ENCODE results near the gene CDK5RAP1.

GRCh38 chr20:33418033-33418432 lies 16.7 kb upstream of the CDK5RAP1 start:
- TF ChIP-seq, protein P1, sequence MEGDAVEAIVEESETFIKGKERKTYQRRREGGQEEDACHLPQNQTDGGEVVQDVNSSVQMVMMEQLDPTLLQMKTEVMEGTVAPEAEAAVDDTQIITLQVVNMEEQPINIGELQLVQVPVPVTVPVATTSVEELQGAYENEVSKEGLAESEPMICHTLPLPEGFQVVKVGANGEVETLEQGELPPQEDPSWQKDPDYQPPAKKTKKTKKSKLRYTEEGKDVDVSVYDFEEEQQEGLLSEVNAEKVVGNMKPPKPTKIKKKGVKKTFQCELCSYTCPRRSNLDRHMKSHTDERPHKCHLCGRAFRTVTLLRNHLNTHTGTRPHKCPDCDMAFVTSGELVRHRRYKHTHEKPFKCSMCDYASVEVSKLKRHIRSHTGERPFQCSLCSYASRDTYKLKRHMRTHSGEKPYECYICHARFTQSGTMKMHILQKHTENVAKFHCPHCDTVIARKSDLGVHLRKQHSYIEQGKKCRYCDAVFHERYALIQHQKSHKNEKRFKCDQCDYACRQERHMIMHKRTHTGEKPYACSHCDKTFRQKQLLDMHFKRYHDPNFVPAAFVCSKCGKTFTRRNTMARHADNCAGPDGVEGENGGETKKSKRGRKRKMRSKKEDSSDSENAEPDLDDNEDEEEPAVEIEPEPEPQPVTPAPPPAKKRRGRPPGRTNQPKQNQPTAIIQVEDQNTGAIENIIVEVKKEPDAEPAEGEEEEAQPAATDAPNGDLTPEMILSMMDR (optimal IDR thresholded peaks at IDR 0.05 in 1 of 3, IDR thresholded peaks at IDR 0.05 in 1 of 3, conservative IDR thresholded peaks at IDR 0.05 in 1 of 3; ENCODE audit: extremely low read depth in 1 of 3, insufficient read depth in 2 of 3, low read length in 3 of 3): no peak
- no peak for TF ChIP-seq EZH2 (IDR thresholded peaks at IDR 0.05; ENCODE audit: low read length)
